Keratinocyte (primary cell): ENCODE results near the gene HOXD11. TPM values are rescaled to one million over a fixed set of nuclear protein-coding genes. Genes with fewer than 3 reads are reported as not detected.

Experiments
- DNase-seq: peaks from one replicate; pipeline ENCODE4 v3.0.0-alpha.2; 2011; ENCODE audit warnings: low read depth, missing footprints, low spot score
- FAIRE-seq: peaks from 2 replicates; lab custom pipeline; 2011; peaks lifted over from hg19 to GRCh38; lab: Jason Lieb, UNC
- H2AFZ ChIP-seq: 2 replicates; pipeline ENCODE4 v1.6.0; 2012; ENCODE audit warnings: low read length, control low read depth, inconsistent platforms; ENCODE audit not compliant: control insufficient read depth
- H3K27ac ChIP-seq: 2 replicates; pipeline ENCODE4 v1.5.1; 2011; ENCODE audit warnings: low read length; ENCODE audit not compliant: control insufficient read depth, insufficient read depth
- H3K27me3 ChIP-seq: 3 replicates; pipeline ENCODE4 v1.6.0; 2011; ENCODE audit warnings: low read length; ENCODE audit not compliant: control insufficient read depth, insufficient read depth; ENCODE audit errors: extremely low read depth
- H3K36me3 ChIP-seq, 2 experiments: 2 replicates in 1 of 2; 3 replicates in 1 of 2; pipeline ENCODE4 v1.5.1; 2011; ENCODE audit warnings: low read length in 2 of 2, mild to moderate bottlenecking in 1 of 2; ENCODE audit not compliant: control insufficient read depth in 2 of 2, insufficient read depth in 2 of 2; ENCODE audit errors: extremely low read depth in 1 of 2
- H3K4me1 ChIP-seq: 3 replicates; pipeline ENCODE4 v1.5.1; 2011; ENCODE audit warnings: low read length; ENCODE audit not compliant: control insufficient read depth, insufficient read depth; ENCODE audit errors: extremely low read depth
- H3K4me2 ChIP-seq: 3 replicates; pipeline ENCODE4 v1.6.0; 2011; ENCODE audit warnings: low read depth, low read length; ENCODE audit not compliant: control insufficient read depth, insufficient read depth; ENCODE audit errors: extremely low read depth
- H3K4me3 ChIP-seq, 3 experiments: fragments of 200-600 bp in 1 of 3; sonication (generic) in 1 of 3; 2 replicates in 2 of 3; 3 replicates in 1 of 3; pipeline ENCODE4 v1.5.1; 2011 to 2016; ENCODE audit warnings: low read length in 3 of 3, mild to moderate bottlenecking in 3 of 3, control low read depth in 2 of 3, inconsistent platforms in 1 of 3, low read depth in 1 of 3, mixed read lengths in 1 of 3, mixed run types in 1 of 3, moderate library complexity in 1 of 3; ENCODE audit not compliant: control insufficient read depth in 2 of 3, insufficient read depth in 2 of 3; ENCODE audit errors: extremely low read depth in 1 of 3
- H3K79me2 ChIP-seq: 2 replicates; pipeline ENCODE4 v1.6.0; 2012; ENCODE audit warnings: low read length; ENCODE audit not compliant: control insufficient read depth, insufficient read depth
- H3K9ac ChIP-seq: 3 replicates; pipeline ENCODE4 v1.6.0; 2011; ENCODE audit warnings: low read length; ENCODE audit not compliant: control insufficient read depth, insufficient read depth; ENCODE audit errors: extremely low read depth
- H3K9me1 ChIP-seq: 3 replicates; pipeline ENCODE4 v1.6.0; 2011; ENCODE audit warnings: low read length; ENCODE audit not compliant: control insufficient read depth, insufficient read depth; ENCODE audit errors: extremely low read depth
- H3K9me3 ChIP-seq: 2 replicates; pipeline ENCODE4 v1.5.1; 2012; ENCODE audit warnings: low read depth, low read length; ENCODE audit not compliant: control insufficient read depth
- H4K20me1 ChIP-seq: 3 replicates; pipeline ENCODE4 v1.6.0; 2011; ENCODE audit warnings: low read length; ENCODE audit not compliant: control insufficient read depth, insufficient read depth; ENCODE audit errors: extremely low read depth
- EZH2 ChIP-seq: IDR thresholded peaks from one replicate; pipeline ENCODE4 v1.6.1; 2012; ENCODE audit warnings: inconsistent platforms, mild to moderate bottlenecking, low read length, moderate library complexity
- dilution Hi-C: fragments of 300-500 bp; cut with MboI; formaldehyde crosslinking; loops from one replicate; pipeline ENCODE4 v1.7.0; 2020; ENCODE audit warnings: low sequenced_read_pairs; ENCODE audit not compliant: extremely low pct_ligation_motif_present
- polyA plus RNA-seq, 5 experiments: library from polyadenylated mRNA; depleted of rRNA in 3 of 5; stranded (reverse) in 3 of 5; stranded (forward) in 1 of 5; unstranded in 1 of 5; fragments of >200 nt; gene quantifications; 1 replicate in 1 of 5; 2 replicates in 3 of 5; 3 replicates in 1 of 5; pipeline versions ENCODE4 v1.2.1 to v1.2.3, GENCODE V29; 2011 to 2012; ENCODE audit warnings: missing spikeins in 2 of 5, low read depth in 1 of 5, low replicate concordance in 1 of 5
- TF ChIP-seq, protein P1 (sequence below), 3 experiments: IDR thresholded peaks in 1 of 3; conservative IDR thresholded peaks in 1 of 3; optimal IDR thresholded peaks in 1 of 3; 2 replicates in 2 of 3; 3 replicates in 1 of 3; pipeline versions ENCODE3 to v1.5.1; 2011; ENCODE audit warnings: low read length in 3 of 3, mild to moderate bottlenecking in 3 of 3, moderate library complexity in 2 of 3, control low read depth in 1 of 3, inconsistent platforms in 1 of 3; ENCODE audit not compliant: insufficient read depth in 2 of 3; ENCODE audit errors: extremely low read depth in 1 of 3

HOXD11 gene
- polyA plus RNA-seq, 1 donor (not counting 4 experiments of a cell fraction or from before 2014, with no cell fraction given), result not detected

- TF ChIP-seq, protein P1, sequence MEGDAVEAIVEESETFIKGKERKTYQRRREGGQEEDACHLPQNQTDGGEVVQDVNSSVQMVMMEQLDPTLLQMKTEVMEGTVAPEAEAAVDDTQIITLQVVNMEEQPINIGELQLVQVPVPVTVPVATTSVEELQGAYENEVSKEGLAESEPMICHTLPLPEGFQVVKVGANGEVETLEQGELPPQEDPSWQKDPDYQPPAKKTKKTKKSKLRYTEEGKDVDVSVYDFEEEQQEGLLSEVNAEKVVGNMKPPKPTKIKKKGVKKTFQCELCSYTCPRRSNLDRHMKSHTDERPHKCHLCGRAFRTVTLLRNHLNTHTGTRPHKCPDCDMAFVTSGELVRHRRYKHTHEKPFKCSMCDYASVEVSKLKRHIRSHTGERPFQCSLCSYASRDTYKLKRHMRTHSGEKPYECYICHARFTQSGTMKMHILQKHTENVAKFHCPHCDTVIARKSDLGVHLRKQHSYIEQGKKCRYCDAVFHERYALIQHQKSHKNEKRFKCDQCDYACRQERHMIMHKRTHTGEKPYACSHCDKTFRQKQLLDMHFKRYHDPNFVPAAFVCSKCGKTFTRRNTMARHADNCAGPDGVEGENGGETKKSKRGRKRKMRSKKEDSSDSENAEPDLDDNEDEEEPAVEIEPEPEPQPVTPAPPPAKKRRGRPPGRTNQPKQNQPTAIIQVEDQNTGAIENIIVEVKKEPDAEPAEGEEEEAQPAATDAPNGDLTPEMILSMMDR (optimal IDR thresholded peaks at IDR 0.05 in 1 of 3, IDR thresholded peaks at IDR 0.05 in 1 of 3, conservative IDR thresholded peaks at IDR 0.05 in 1 of 3; ENCODE audit: extremely low read depth in 1 of 3, insufficient read depth in 2 of 3, low read length in 3 of 3), result no peak
- TF ChIP-seq EZH2, result peak; percentile 66
- dilution Hi-C loops, result loop anchor here (25.0 kb wide), 1 partner anchor 486 kb away; no protein-coding TSS in a partner anchor
- H3K9ac ChIP-seq, result no peak within 1 kb of the TSS
- H4K20me1 ChIP-seq, result no peaks in the 10 kb centered on the region
- H3K36me3 ChIP-seq, result no peaks in the 10 kb centered on the region
- no peaks in the 10 kb centered on the region for H3K9me3 ChIP-seq
- H3K27ac ChIP-seq, result no peak within 1 kb of the TSS
- H2AFZ ChIP-seq, result no peak within 1 kb of the TSS
- DNase-seq, result no peak
- peaks cover 94% of the 10 kb centered on the region for H3K27me3 ChIP-seq
- no peaks in the 10 kb centered on the region for H3K4me1 ChIP-seq
- H3K4me2 ChIP-seq, result no peak within 1 kb of the TSS
- H3K4me3 ChIP-seq, result no peak within 1 kb of the TSS
- no peaks in the 10 kb centered on the region for H3K79me2 ChIP-seq
- FAIRE-seq, result no peak
- no peaks in the 10 kb centered on the region for H3K9me1 ChIP-seq
Measured at GRCh38 chr2:176151442-176152287, 44.6 kb downstream of the HOXD11 start, which contains the start of gene HOXD4. TSS of gene HOXD4 (plus strand) at chr2:176151550. CDS start at chr2:176151634, 84 bp downstream.

- FAIRE-seq (no peak), DNase-seq (no peak)
- Histone ChIP-seq H3K9me1 (no peaks in the 10 kb centered on the region), H3K9ac (no peak overlapping the region), H3K27me3 (peaks cover 94% of the 10 kb centered on the region), H3K4me1 (no peaks in the 10 kb centered on the region), H3K27ac (no peak overlapping the region), H2AFZ (no peak overlapping the region), H3K9me3 (no peaks in the 10 kb centered on the region), H3K4me2 (no peak overlapping the region), H3K79me2 (no peaks in the 10 kb centered on the region), H3K4me3 (no peak overlapping the region), H3K36me3 (no peaks in the 10 kb centered on the region), H4K20me1 (no peaks in the 10 kb centered on the region)
- dilution Hi-C loops, result loop anchor here (25.0 kb wide), 1 partner anchor 485 kb away; no protein-coding TSS in a partner anchor
- TF ChIP-seq, protein P1 (optimal IDR thresholded peaks at IDR 0.05 in 1 of 3, IDR thresholded peaks at IDR 0.05 in 1 of 3, conservative IDR thresholded peaks at IDR 0.05 in 1 of 3; ENCODE audit: extremely low read depth in 1 of 3, insufficient read depth in 2 of 3, low read length in 3 of 3), result no peak
- TF ChIP-seq EZH2, result no peak
Measured at GRCh38 chr2:176152350-176153181, 45.5 kb downstream of the HOXD11 start.
